Skeletal muscle tissue (tissue), 4 donors: Measurements from ENCODE around the gene KMT2E. TPM values are rescaled to one million over a fixed set of nuclear protein-coding genes. Genes with fewer than 3 reads are reported as not detected.
"Not testable (repeated sequence)": the region's sequence is repeated elsewhere in the genome, so short reads cannot be mapped to it uniquely, and the experiment has no call there.

Source experiments
- H3K27ac ChIP-seq: one replicate; pipeline ENCODE4 v1.7.0; 2013; ENCODE audit warnings: mild to moderate bottlenecking, low read depth, low read length, inconsistent platforms
- H3K27me3 ChIP-seq, 3 donors: one replicate each; pipeline ENCODE4 v1.7.0; 2013; ENCODE audit warnings: low read length in 3 of 3; ENCODE audit not compliant: control insufficient read depth in 3 of 3, insufficient read depth in 3 of 3
- H3K36me3 ChIP-seq, 3 donors: one replicate each; pipeline ENCODE4 v1.7.0; 2013; ENCODE audit warnings: low read length in 3 of 3; ENCODE audit not compliant: control insufficient read depth in 3 of 3, insufficient read depth in 3 of 3
- H3K4me1 ChIP-seq, 3 donors: one replicate each; pipeline ENCODE4 v1.7.0; 2013; ENCODE audit warnings: low read length in 3 of 3, mild to moderate bottlenecking in 3 of 3; ENCODE audit not compliant: control insufficient read depth in 3 of 3, insufficient read depth in 3 of 3
- H3K4me3 ChIP-seq, 3 donors: one replicate each; pipeline ENCODE4 v1.7.0; 2013; ENCODE audit warnings: low read length in 3 of 3
- H3K9ac ChIP-seq, 3 donors: one replicate each; pipeline ENCODE4 v1.7.0; 2013; ENCODE audit warnings: low read length in 3 of 3, mild to moderate bottlenecking in 3 of 3, moderate library complexity in 2 of 3, low read depth in 1 of 3
- H3K9me3 ChIP-seq, 3 donors: one replicate each; pipeline ENCODE4 v1.7.0; 2013; ENCODE audit warnings: low read length in 3 of 3; ENCODE audit not compliant: control insufficient read depth in 3 of 3
- total RNA-seq: library from RNA; depleted of rRNA; stranded (reverse); fragments of >200 nt; gene quantifications from one replicate; pipeline ENCODE4 v1.2.3, GENCODE V29; 2014
- donor health status: Osteomylitis.

Gene KMT2E
- total RNA-seq, 1 donor from 2014 or later, result 59.0 TPM

- peak overlapping the region; percentile 13 for H3K27ac ChIP-seq
- H3K9ac ChIP-seq, result peak overlapping the region in 1 of 3 donors; percentile 19
- H3K9me3 ChIP-seq, result no peaks in the 10 kb centered on the region
- H3K27me3 ChIP-seq, result no peaks in the 10 kb centered on the region
- no peak overlapping the region for H3K4me3 ChIP-seq
- peaks cover 12 to 23% (median 21%) of the 10 kb centered on the region in 3 donors for H3K4me1 ChIP-seq
- peaks cover 0 to 2% (median 2%) of the 10 kb centered on the region in 3 donors for H3K36me3 ChIP-seq
Observed at GRCh38 chr7:105036217-105037168, 22.5 kb downstream of the KMT2E start.

- Histone ChIP-seq H3K9ac (no peak overlapping the region), H3K27ac (no peak overlapping the region), H3K36me3 (peaks cover 0 to 3% (median 2%) of the 10 kb centered on the region in 3 donors), H3K4me3 (no peak overlapping the region), H3K4me1 (peaks cover 12 to 23% (median 21%) of the 10 kb centered on the region in 3 donors), H3K9me3 (no peaks in the 10 kb centered on the region), H3K27me3 (no peaks in the 10 kb centered on the region)
Observed at GRCh38 chr7:105037319-105037718, 23.3 kb downstream of the KMT2E start.

GRCh38 chr7:105044449-105045070, 30.6 kb downstream of the KMT2E start:
- H3K9ac ChIP-seq, result no peak overlapping the region
- peaks cover 11 to 36% (median 15%) of the 10 kb centered on the region in 3 donors for H3K36me3 ChIP-seq
- H3K27ac ChIP-seq, result no peak overlapping the region
- H3K27me3 ChIP-seq, result no peaks in the 10 kb centered on the region
- no peaks in the 10 kb centered on the region for H3K9me3 ChIP-seq
- H3K4me1 ChIP-seq, result peaks cover 12 to 26% (median 13%) of the 10 kb centered on the region in 3 donors
- H3K4me3 ChIP-seq, result no peak overlapping the region

GRCh38 chr7:105046414-105046813, 32.4 kb downstream of the KMT2E start:
- Histone ChIP-seq H3K9ac (no peak overlapping the region), H3K27ac (no peak overlapping the region), H3K36me3 (peaks cover 11 to 34% (median 15%) of the 10 kb centered on the region in 3 donors), H3K27me3 (no peaks in the 10 kb centered on the region), H3K9me3 (no peaks in the 10 kb centered on the region), H3K4me3 (no peak overlapping the region), H3K4me1 (peaks cover 9 to 19% (median 12%) of the 10 kb centered on the region in 3 donors)

- H3K27ac ChIP-seq, result no peak overlapping the region
- no peak overlapping the region for H3K4me3 ChIP-seq
- H3K4me1 ChIP-seq, result peaks cover 9 to 19% (median 12%) of the 10 kb centered on the region in 3 donors
- H3K9me3 ChIP-seq, result no peaks in the 10 kb centered on the region
- peaks cover 11 to 30% (median 15%) of the 10 kb centered on the region in 3 donors for H3K36me3 ChIP-seq
- no peaks in the 10 kb centered on the region for H3K27me3 ChIP-seq
- H3K9ac ChIP-seq, result no peak overlapping the region
Observed at GRCh38 chr7:105047932-105048331, 33.9 kb downstream of the KMT2E start.

GRCh38 chr7:105050493-105050892, 36.5 kb downstream of the KMT2E start:
- Histone ChIP-seq H3K9ac (no peak overlapping the region), H3K36me3 (peaks cover under 1 to 18% (median 7%) of the 10 kb centered on the region in 3 donors), H3K27ac (no peak overlapping the region), H3K9me3 (no peaks in the 10 kb centered on the region), H3K4me1 (peaks cover 9 to 18% (median 13%) of the 10 kb centered on the region in 3 donors), H3K27me3 (no peaks in the 10 kb centered on the region), H3K4me3 (no peak overlapping the region)

GRCh38 chr7:105050899-105051298, 36.9 kb downstream of the KMT2E start:
- H3K9me3 ChIP-seq, H3K4me3 ChIP-seq, H3K27ac ChIP-seq, H3K27me3 ChIP-seq, H3K9ac ChIP-seq: not testable (repeated sequence)
- Histone ChIP-seq H3K4me1 (peaks cover 9 to 19% (median 16%) of the 10 kb centered on the region in 3 donors), H3K36me3 (peaks cover 0 to 14% (median 6%) of the 10 kb centered on the region in 3 donors)

GRCh38 chr7:105055084-105055483, 41.1 kb downstream of the KMT2E start:
- Histone ChIP-seq H3K4me3 (no peak overlapping the region), H3K9ac (no peak overlapping the region), H3K36me3 (peaks cover 0 to 8% (median 0%) of the 10 kb centered on the region in 3 donors), H3K4me1 (peaks cover 2 to 11% (median 7%) of the 10 kb centered on the region in 3 donors), H3K9me3 (no peaks in the 10 kb centered on the region), H3K27ac (no peak overlapping the region), H3K27me3 (no peaks in the 10 kb centered on the region)

GRCh38 chr7:105055621-105056020, 41.6 kb downstream of the KMT2E start:
- Histone ChIP-seq H3K27me3 (no peaks in the 10 kb centered on the region), H3K27ac (no peak overlapping the region), H3K9ac (no peak overlapping the region), H3K4me3 (no peak overlapping the region), H3K36me3 (peaks cover 0 to 8% (median 0%) of the 10 kb centered on the region in 3 donors), H3K4me1 (peaks cover 2 to 11% (median 9%) of the 10 kb centered on the region in 3 donors), H3K9me3 (no peaks in the 10 kb centered on the region)

GRCh38 chr7:105057472-105057871, 43.5 kb downstream of the KMT2E start:
- H3K9me3 ChIP-seq, result no peaks in the 10 kb centered on the region
- no peak overlapping the region for H3K27ac ChIP-seq
- H3K9ac ChIP-seq, result no peak overlapping the region
- H3K4me1 ChIP-seq, result peaks cover 5 to 14% (median 13%) of the 10 kb centered on the region in 3 donors
- H3K27me3 ChIP-seq, result no peaks in the 10 kb centered on the region
- H3K36me3 ChIP-seq, result peaks cover 0 to 10% (median 0%) of the 10 kb centered on the region in 3 donors
- H3K4me3 ChIP-seq, result no peak overlapping the region
